Endothelial cell of umbilical vein (primary cell): Measurements from ENCODE around the gene CTSD. TPM values are rescaled to one million over a fixed set of nuclear protein-coding genes. Genes with fewer than 3 reads are reported as not detected.
A peak's percentile ranks its signal among the peaks of the same experiment; 100 is the strongest.

Experiments
- BruUV-seq: library from RNA; stranded (reverse); fragments of 400-500 nt; replicated peaks from 2 replicates; lab custom pipeline; 2021; lab: Mats Ljungman, UMichigan
- CTCF ChIA-PET: fragments of 300-600, 350-600 bp; sonication (Branson Sonifier 250); formaldehyde crosslinking; loops from one replicate; lab custom pipeline; 2021; ENCODE audit warnings: antibody characterized with exemption, inconsistent platforms; lab: Charles Lee
- POLR2A ChIA-PET: fragments of 300-600, 350-600 bp; sonication (Branson Sonifier 250); formaldehyde crosslinking; loops from one replicate; lab custom pipeline; 2021; ENCODE audit warnings: antibody characterized with exemption, inconsistent platforms; lab: Charles Lee
- DNase-seq: peaks from one replicate; pipeline ENCODE4 v3.0.0-alpha.2; 2011; ENCODE audit warnings: low read depth, low spot score
- FAIRE-seq: peaks from 2 replicates; lab custom pipeline; 2011; peaks lifted over from hg19 to GRCh38; lab: Jason Lieb, UNC
- H2AFZ ChIP-seq: 2 replicates; pipeline ENCODE4 v1.6.0; 2012; ENCODE audit warnings: low read depth, low read length, control low read depth, inconsistent platforms
- H3K27ac ChIP-seq: 2 replicates; pipeline ENCODE4 v1.5.1; 2011; ENCODE audit warnings: low read depth, mild to moderate bottlenecking, control low read depth, low read length, moderate library complexity; ENCODE audit not compliant: insufficient read depth
- H3K27me3 ChIP-seq, 2 experiments: 2 replicates each; pipeline versions ENCODE4 v1.6.0 to v1.6.1; 2011; ENCODE audit warnings: low read length in 2 of 2, mixed read lengths in 1 of 2; ENCODE audit not compliant: control insufficient read depth in 2 of 2, insufficient read depth in 2 of 2
- H3K36me3 ChIP-seq, 2 experiments: 2 replicates in 1 of 2; 3 replicates in 1 of 2; pipeline ENCODE4 v1.5.1; 2011; ENCODE audit warnings: low read length in 2 of 2, mild to moderate bottlenecking in 1 of 2, moderate library complexity in 1 of 2; ENCODE audit not compliant: control insufficient read depth in 2 of 2, insufficient read depth in 2 of 2; ENCODE audit errors: extremely low read depth in 1 of 2
- H3K4me1 ChIP-seq: 3 replicates; pipeline ENCODE4 v1.5.1; 2011; ENCODE audit warnings: mild to moderate bottlenecking, low read length; ENCODE audit not compliant: control insufficient read depth, insufficient read depth; ENCODE audit errors: extremely low read depth
- H3K4me2 ChIP-seq: 2 replicates; pipeline ENCODE4 v1.6.1; 2011; ENCODE audit warnings: low read length, control low read depth, mixed read lengths; ENCODE audit not compliant: insufficient read depth
- H3K4me3 ChIP-seq, 3 experiments: fragments of 200-600 bp in 1 of 3; sonication (generic), shearing (Covaris generic) in 1 of 3; replicated peaks in 1 of 3; 2 replicates each; pipeline ENCODE4 v1.5.1; 2011 to 2016; ENCODE audit warnings: control low read depth in 3 of 3, low read length in 3 of 3, mild to moderate bottlenecking in 2 of 3, inconsistent platforms in 1 of 3, low read depth in 1 of 3, moderate library complexity in 1 of 3; ENCODE audit not compliant: insufficient read depth in 1 of 3
- H3K79me2 ChIP-seq: 2 replicates; pipeline ENCODE4 v1.6.0; 2012; ENCODE audit warnings: low read length, inconsistent platforms; ENCODE audit not compliant: control insufficient read depth, insufficient read depth
- H3K9ac ChIP-seq: replicated peaks from 2 replicates; pipeline ENCODE3; 2011; ENCODE audit warnings: low read length, control low read depth; ENCODE audit not compliant: insufficient read depth; ENCODE audit errors: extremely low read depth
- H3K9me1 ChIP-seq: replicated peaks from 3 replicates; pipeline ENCODE4 v1.6.0; 2011; ENCODE audit warnings: mild to moderate bottlenecking, low read length; ENCODE audit not compliant: control insufficient read depth, insufficient read depth; ENCODE audit errors: extremely low read depth
- H3K9me3 ChIP-seq: replicated peaks from 2 replicates; pipeline ENCODE4 v1.5.1; 2012; ENCODE audit warnings: low read length, inconsistent platforms; ENCODE audit not compliant: control insufficient read depth, insufficient read depth
- H4K20me1 ChIP-seq: replicated peaks from 2 replicates; pipeline ENCODE3; 2011; ENCODE audit warnings: mild to moderate bottlenecking, low read length; ENCODE audit not compliant: control insufficient read depth, insufficient read depth; ENCODE audit errors: extremely low read depth
- EZH2 ChIP-seq: IDR thresholded peaks from 2 replicates; pipeline ENCODE4 v1.6.1; 2012; ENCODE audit warnings: borderline replicate concordance, low read depth, mild to moderate bottlenecking, moderate library complexity, low read length, inconsistent platforms; ENCODE audit not compliant: severe bottlenecking
- FOS ChIP-seq: IDR thresholded peaks from 2 replicates; pipeline ENCODE4 v1.6.1; 2011; ENCODE audit warnings: mild to moderate bottlenecking, low read length, moderate library complexity, borderline replicate concordance; ENCODE audit not compliant: insufficient read depth
- GATA2 ChIP-seq: IDR thresholded peaks from 2 replicates; pipeline ENCODE4 v1.7.0; 2011; ENCODE audit warnings: low read depth, mild to moderate bottlenecking, moderate library complexity, mixed read lengths, low read length; ENCODE audit not compliant: insufficient read length, insufficient read depth
- JUN ChIP-seq: IDR thresholded peaks from 2 replicates; pipeline ENCODE4 v1.6.1; 2011; ENCODE audit warnings: borderline replicate concordance, low read depth; ENCODE audit not compliant: insufficient read length, insufficient read depth
- MYC ChIP-seq: IDR thresholded peaks from one replicate; pipeline ENCODE4 v1.6.1; 2011; ENCODE audit warnings: mild to moderate bottlenecking, low read depth, low read length
- POLR2A ChIP-seq: IDR thresholded peaks from 2 replicates; pipeline ENCODE4 v1.6.1; 2012; ENCODE audit warnings: low read depth, mild to moderate bottlenecking, control low read depth, low read length
- POLR2AphosphoS5 ChIP-seq: IDR thresholded peaks from 2 replicates; pipeline ENCODE4 v1.6.1; 2012; ENCODE audit warnings: low read depth, mild to moderate bottlenecking, control low read depth, low read length, moderate library complexity; ENCODE audit not compliant: insufficient read depth
- dilution Hi-C: fragments of 300-500 bp; cut with MboI; formaldehyde crosslinking; loops from one replicate; pipeline ENCODE4 v1.15.0; 2019; ENCODE audit warnings: low sequenced_read_pairs; ENCODE audit not compliant: extremely low pct_ligation_motif_present
- intact Hi-C: fragments of 100-400 bp; cut with micrococcal nuclease; formaldehyde crosslinking; loops from one replicate; pipeline ENCODE4 v1.10.0; 2022
- polyA plus RNA-seq, 4 experiments: library from polyadenylated mRNA; depleted of rRNA in 3 of 4; stranded (reverse) in 3 of 4; unstranded in 1 of 4; fragments of >200 nt; gene quantifications; 2 replicates each; pipeline versions ENCODE4 v1.2.1 to v1.2.3, GENCODE V29; 2011 to 2012; ENCODE audit warnings: missing spikeins in 1 of 4
- total RNA-seq: library from RNA; stranded (reverse); gene quantifications from 2 replicates; pipeline ENCODE4 v1.2.3, GENCODE V29; 2021
- TF ChIP-seq, protein P1 (sequence below), 2 donors: IDR thresholded peaks; 1 replicate in 1 of 2; 2 replicates in 1 of 2; pipeline ENCODE4 v1.5.1; 2011; ENCODE audit warnings: low read length in 2 of 2, mild to moderate bottlenecking in 2 of 2, moderate library complexity in 2 of 2, control low read depth in 1 of 2, inconsistent platforms in 1 of 2, low read depth in 1 of 2; ENCODE audit not compliant: insufficient read depth in 1 of 2; ENCODE audit errors: extremely low read depth in 1 of 2
- TF ChIP-seq, protein P2 (sequence below): IDR thresholded peaks from 2 replicates; pipeline ENCODE4 v1.6.1; 2011; ENCODE audit not compliant: insufficient read depth, insufficient read length

Gene CTSD
- total and polyA plus RNA-seq, 2 donors (not counting 3 experiments of a cell fraction or from before 2014, with no cell fraction given), result 215 to 248 TPM

GRCh38 chr11:1762537-1763302 is 1.0 kb downstream of the CTSD start:
- no peak for DNase-seq
- FAIRE-seq, result peak; percentile 31
- peak overlapping the region; percentile 32 for H3K27ac ChIP-seq
- peak overlapping the region; percentile 66 for H3K9ac ChIP-seq
- no TSS peak for BruUV-seq
- H4K20me1 ChIP-seq, result no peaks in the 10 kb centered on the region
- peaks cover 22% of the 10 kb centered on the region for H3K4me1 ChIP-seq
- no peak overlapping the region for H2AFZ ChIP-seq
- H3K4me3 ChIP-seq, result peak overlapping the region; percentile 62 to 72 (median 66)
- ChIA-PET CTCF (interaction anchor here (0.6 to 1.4 kb wide), 5 partner anchors 9 to 638 kb away, joined by 3 to 6 read pairs (median 3); partner anchors contain the start of gene TSSC4), POLR2A (no interaction called here)
- intact Hi-C loops (loop anchor here (5.0 kb wide), 1 partner anchor 70 kb away; no protein-coding TSS in a partner anchor), dilution Hi-C loops (no loop called here)
- TF ChIP-seq GATA2, result no peak
- TF ChIP-seq, protein P1, sequence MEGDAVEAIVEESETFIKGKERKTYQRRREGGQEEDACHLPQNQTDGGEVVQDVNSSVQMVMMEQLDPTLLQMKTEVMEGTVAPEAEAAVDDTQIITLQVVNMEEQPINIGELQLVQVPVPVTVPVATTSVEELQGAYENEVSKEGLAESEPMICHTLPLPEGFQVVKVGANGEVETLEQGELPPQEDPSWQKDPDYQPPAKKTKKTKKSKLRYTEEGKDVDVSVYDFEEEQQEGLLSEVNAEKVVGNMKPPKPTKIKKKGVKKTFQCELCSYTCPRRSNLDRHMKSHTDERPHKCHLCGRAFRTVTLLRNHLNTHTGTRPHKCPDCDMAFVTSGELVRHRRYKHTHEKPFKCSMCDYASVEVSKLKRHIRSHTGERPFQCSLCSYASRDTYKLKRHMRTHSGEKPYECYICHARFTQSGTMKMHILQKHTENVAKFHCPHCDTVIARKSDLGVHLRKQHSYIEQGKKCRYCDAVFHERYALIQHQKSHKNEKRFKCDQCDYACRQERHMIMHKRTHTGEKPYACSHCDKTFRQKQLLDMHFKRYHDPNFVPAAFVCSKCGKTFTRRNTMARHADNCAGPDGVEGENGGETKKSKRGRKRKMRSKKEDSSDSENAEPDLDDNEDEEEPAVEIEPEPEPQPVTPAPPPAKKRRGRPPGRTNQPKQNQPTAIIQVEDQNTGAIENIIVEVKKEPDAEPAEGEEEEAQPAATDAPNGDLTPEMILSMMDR (IDR thresholded peaks at IDR 0.05; ENCODE audit: extremely low read depth in 1 of 2, insufficient read depth in 1 of 2, low read depth in 1 of 2, low read length in 2 of 2), result no peak
- TF ChIP-seq FOS, result no peak
- TF ChIP-seq, protein P2, sequence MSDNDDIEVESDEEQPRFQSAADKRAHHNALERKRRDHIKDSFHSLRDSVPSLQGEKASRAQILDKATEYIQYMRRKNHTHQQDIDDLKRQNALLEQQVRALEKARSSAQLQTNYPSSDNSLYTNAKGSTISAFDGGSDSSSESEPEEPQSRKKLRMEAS, result no peak
- TF ChIP-seq JUN, result no peak
- TF ChIP-seq MYC, result no peak
- no peak for TF ChIP-seq POLR2A
- TF ChIP-seq POLR2AphosphoS5, result no peak
- TF ChIP-seq EZH2, result no peak
- H3K79me2 ChIP-seq, result peaks cover 9% of the 10 kb centered on the region
- peaks cover 0 to 8% of the 10 kb centered on the region in 2 experiments for H3K36me3 ChIP-seq
- H3K4me2 ChIP-seq, result peak overlapping the region; percentile 83
- no peaks in the 10 kb centered on the region for H3K9me1 ChIP-seq
- no peaks in the 10 kb centered on the region for H3K27me3 ChIP-seq
- H3K9me3 ChIP-seq, result no peaks in the 10 kb centered on the region
